ENCODE measurements around the gene RAB22A. TPM values are rescaled to one million over a fixed set of nuclear protein-coding genes. Genes with fewer than 3 reads are reported as not detected.

Gene RAB22A
- polyA plus RNA-seq, 1 donor (not counting 4 experiments of a cell fraction or from before 2014, with no cell fraction given): 22.9 TPM

DNA sequence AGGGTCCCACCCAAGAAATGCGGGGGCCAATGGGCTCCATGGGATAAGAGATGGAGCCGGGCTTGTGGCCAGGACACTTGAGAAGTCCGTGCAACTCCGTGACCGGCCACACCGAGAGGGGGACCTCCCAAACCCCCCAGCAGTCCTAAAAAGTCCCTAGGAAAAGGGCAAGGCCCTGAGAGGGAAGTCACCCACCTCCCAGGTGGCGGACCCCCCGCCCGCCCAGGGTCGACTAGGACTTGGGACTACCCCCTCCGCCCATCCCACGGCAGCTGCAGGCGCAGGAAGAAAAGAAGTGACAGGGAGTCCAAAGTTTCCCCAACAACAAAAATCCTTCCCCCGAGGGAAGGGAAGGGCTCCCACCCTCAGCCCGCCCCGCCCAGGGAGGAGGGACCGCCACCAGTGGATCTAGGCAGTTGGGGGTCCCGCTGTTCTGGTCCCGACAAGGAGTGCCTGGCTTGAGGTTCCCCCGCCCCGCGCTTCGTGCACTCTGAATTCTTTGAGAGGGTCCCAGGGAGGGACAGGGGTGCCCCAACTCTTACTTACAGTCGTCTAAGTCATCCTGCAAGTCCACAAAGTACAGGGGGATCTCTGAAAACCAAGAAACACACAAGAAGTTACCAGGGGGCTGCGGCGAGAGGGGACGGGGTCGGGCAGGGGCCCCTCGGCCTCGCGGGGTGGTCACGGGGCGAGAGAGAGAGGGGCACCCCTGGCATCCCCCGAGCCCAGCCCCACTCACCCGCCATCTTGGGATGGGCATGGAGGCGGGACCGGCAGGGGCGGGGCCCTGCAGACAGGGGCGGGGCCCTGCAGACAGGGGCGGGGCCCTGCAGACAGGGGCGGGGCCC lies 611 bp upstream of the RAB22A start:
- DNase-seq (ENCODE audit: low read depth, low spot score) (no peak), FAIRE-seq (no peak)
- Histone ChIP-seq H3K4me3 (ENCODE audit: control insufficient read depth in 2 of 3, extremely low read depth in 1 of 3, insufficient read depth in 2 of 3, low read depth in 1 of 3, low read length in 3 of 3) (peak overlapping the region; percentile 76 to 96 (median 80)), H3K9me1 (ENCODE audit: control insufficient read depth, extremely low read depth, insufficient read depth, low read length) (peaks cover 5% of the 10 kb centered on the region), H3K9ac (ENCODE audit: control insufficient read depth, extremely low read depth, insufficient read depth, low read length) (peak overlapping the region; percentile 79), H3K4me2 (ENCODE audit: control insufficient read depth, extremely low read depth, insufficient read depth, low read depth, low read length) (peak overlapping the region; percentile 66), H3K9me3 (ENCODE audit: control insufficient read depth, low read depth, low read length) (no peaks in the 10 kb centered on the region), H3K4me1 (ENCODE audit: control insufficient read depth, extremely low read depth, insufficient read depth, low read length) (peaks cover 41% of the 10 kb centered on the region), H2AFZ (ENCODE audit: control insufficient read depth, low read length) (peak overlapping the region; percentile 7), H3K79me2 (ENCODE audit: control insufficient read depth, insufficient read depth, low read length) (peaks cover 61% of the 10 kb centered on the region), H3K27ac (ENCODE audit: control insufficient read depth, insufficient read depth, low read length) (peak overlapping the region; percentile 73), H3K36me3 (ENCODE audit: control insufficient read depth in 2 of 2, extremely low read depth in 1 of 2, insufficient read depth in 2 of 2, low read length in 2 of 2) (peaks cover 2 to 18% of the 10 kb centered on the region in 2 experiments), H4K20me1 (ENCODE audit: control insufficient read depth, extremely low read depth, insufficient read depth, low read length) (peaks cover 4% of the 10 kb centered on the region), H3K27me3 (ENCODE audit: control insufficient read depth, extremely low read depth, insufficient read depth, low read length) (no peaks in the 10 kb centered on the region)
- TF ChIP-seq CTCF (optimal IDR thresholded peaks at IDR 0.05 in 1 of 3, IDR thresholded peaks at IDR 0.05 in 1 of 3, conservative IDR thresholded peaks at IDR 0.05 in 1 of 3; ENCODE audit: extremely low read depth in 1 of 3, insufficient read depth in 2 of 3, low read length in 3 of 3): no peak
- TF ChIP-seq EZH2 (IDR thresholded peaks at IDR 0.05; ENCODE audit: low read length): no peak
- dilution Hi-C loops (cut with MboI; ENCODE audit: extremely low pct_ligation_motif_present, low sequenced_read_pairs): no loop called here

GRCh38 chr20:58310291-58310782 lies 822 bp downstream of the RAB22A start:
- TF ChIP-seq EZH2 (IDR thresholded peaks at IDR 0.05; ENCODE audit: low read length) (no peak), CTCF (optimal IDR thresholded peaks at IDR 0.05 in 1 of 3, IDR thresholded peaks at IDR 0.05 in 1 of 3, conservative IDR thresholded peaks at IDR 0.05 in 1 of 3; ENCODE audit: extremely low read depth in 1 of 3, insufficient read depth in 2 of 3, low read length in 3 of 3) (no peak)
- dilution Hi-C loops (cut with MboI; ENCODE audit: extremely low pct_ligation_motif_present, low sequenced_read_pairs): no loop called here
- FAIRE-seq (no peak), DNase-seq (ENCODE audit: low read depth, low spot score) (no peak)
- Histone ChIP-seq H3K4me2 (ENCODE audit: control insufficient read depth, extremely low read depth, insufficient read depth, low read depth, low read length) (peak overlapping the region; percentile 91), H3K9ac (ENCODE audit: control insufficient read depth, extremely low read depth, insufficient read depth, low read length) (peak overlapping the region; percentile 93), H3K9me1 (ENCODE audit: control insufficient read depth, extremely low read depth, insufficient read depth, low read length) (peaks cover 5% of the 10 kb centered on the region), H3K79me2 (ENCODE audit: control insufficient read depth, insufficient read depth, low read length) (peaks cover 64% of the 10 kb centered on the region), H4K20me1 (ENCODE audit: control insufficient read depth, extremely low read depth, insufficient read depth, low read length) (peaks cover 4% of the 10 kb centered on the region), H2AFZ (ENCODE audit: control insufficient read depth, low read length) (no peak overlapping the region), H3K4me3 (ENCODE audit: control insufficient read depth in 2 of 3, extremely low read depth in 1 of 3, insufficient read depth in 2 of 3, low read depth in 1 of 3, low read length in 3 of 3) (peak overlapping the region; percentile 88 to 98 (median 95)), H3K27me3 (ENCODE audit: control insufficient read depth, extremely low read depth, insufficient read depth, low read length) (no peaks in the 10 kb centered on the region), H3K4me1 (ENCODE audit: control insufficient read depth, extremely low read depth, insufficient read depth, low read length) (peaks cover 44% of the 10 kb centered on the region), H3K9me3 (ENCODE audit: control insufficient read depth, low read depth, low read length) (no peaks in the 10 kb centered on the region), H3K27ac (ENCODE audit: control insufficient read depth, insufficient read depth, low read length) (peak overlapping the region; percentile 94), H3K36me3 (ENCODE audit: control insufficient read depth in 2 of 2, extremely low read depth in 1 of 2, insufficient read depth in 2 of 2, low read length in 2 of 2) (peaks cover 8 to 28% of the 10 kb centered on the region in 2 experiments)

Data from keratinocyte (primary cell).